ENCODE data around the gene TMEM181. TPM values are rescaled to one million over a fixed set of nuclear protein-coding genes. Genes with fewer than 3 reads are reported as not detected.

Gene TMEM181
- total and polyA plus RNA-seq, 2 experiments from 2014 or later, result 17.9 to 21.0 TPM

GRCh38 chr6:158557927-158558326 lies 2.0 kb upstream of the TMEM181 start:
- Histone ChIP-seq H3K27me3 (no peaks in the 10 kb centered on the region), H3K9me3 (ENCODE audit: low read depth) (no peaks in the 10 kb centered on the region), H3K27ac (no peak overlapping the region), H3K4me3 (no peak overlapping the region), H3K4me1 (ENCODE audit: low read depth) (peaks cover 24% of the 10 kb centered on the region), H3K36me3 (no peaks in the 10 kb centered on the region)
- no peak for DNase-seq (ENCODE audit: low read depth in 1 of 2, low spot score in 1 of 2)
- no peak for TF ChIP-seq CTCF (IDR thresholded peaks at IDR 0.05; ENCODE audit: low read depth, low read length)

- peak overlapping the region; percentile 9 for H3K27ac ChIP-seq
- no peaks in the 10 kb centered on the region for H3K9me3 ChIP-seq (ENCODE audit: low read depth)
- H3K4me3 ChIP-seq, result peak overlapping the region; percentile 98
- DNase-seq (ENCODE audit: low read depth in 1 of 2, low spot score in 1 of 2), result no peak
- no peaks in the 10 kb centered on the region for H3K27me3 ChIP-seq
- TF ChIP-seq CTCF (IDR thresholded peaks at IDR 0.05; ENCODE audit: low read depth, low read length), result no peak
- no peaks in the 10 kb centered on the region for H3K36me3 ChIP-seq
- peaks cover 22% of the 10 kb centered on the region for H3K4me1 ChIP-seq (ENCODE audit: low read depth)
These were observed 1.2 kb upstream of the TMEM181 start for GRCh38 chr6:158558415-158559306.

GRCh38 chr6:158559338-158559894 lies 475 bp upstream of the TMEM181 start:
- Histone ChIP-seq H3K4me3 (peak overlapping the region; percentile 98), H3K36me3 (no peaks in the 10 kb centered on the region), H3K4me1 (ENCODE audit: low read depth) (peaks cover 22% of the 10 kb centered on the region), H3K27ac (peak overlapping the region; percentile 92), H3K27me3 (no peaks in the 10 kb centered on the region), H3K9me3 (ENCODE audit: low read depth) (no peaks in the 10 kb centered on the region)
- no peak for DNase-seq (ENCODE audit: low read depth in 1 of 2, low spot score in 1 of 2)
- no peak for TF ChIP-seq CTCF (IDR thresholded peaks at IDR 0.05; ENCODE audit: low read depth, low read length)

- no peak for TF ChIP-seq CTCF (IDR thresholded peaks at IDR 0.05; ENCODE audit: low read depth, low read length)
- Histone ChIP-seq H3K9me3 (ENCODE audit: low read depth) (no peaks in the 10 kb centered on the region), H3K27me3 (no peaks in the 10 kb centered on the region), H3K36me3 (no peaks in the 10 kb centered on the region), H3K4me1 (ENCODE audit: low read depth) (peaks cover 22% of the 10 kb centered on the region), H3K4me3 (peak overlapping the region; percentile 98), H3K27ac (peak overlapping the region; percentile 92)
- DNase-seq (ENCODE audit: low read depth in 1 of 2, low spot score in 1 of 2), result peak in 1 of 2 donors; percentile 28
These were observed 987 bp downstream of the TMEM181 start for GRCh38 chr6:158560836-158561320.

- Histone ChIP-seq H3K27ac (no peak overlapping the region), H3K27me3 (no peaks in the 10 kb centered on the region)
These were observed 1.5 kb downstream of the TMEM181 start for GRCh38 chr6:158561321-158561884.

More at GRCh38 chr6:158561321-158561884, 1.5 kb downstream of the TMEM181 start:
- no peak for TF ChIP-seq CTCF (IDR thresholded peaks at IDR 0.05; ENCODE audit: low read depth, low read length)
- no peak for DNase-seq (ENCODE audit: low read depth in 1 of 2, low spot score in 1 of 2)
- peak overlapping the region; percentile 98 for H3K4me3 ChIP-seq
- H3K9me3 ChIP-seq (ENCODE audit: low read depth), result no peaks in the 10 kb centered on the region
- no peaks in the 10 kb centered on the region for H3K36me3 ChIP-seq
- H3K4me1 ChIP-seq (ENCODE audit: low read depth), result peaks cover 22% of the 10 kb centered on the region
